Activated B cell treated with CpG ODN at 0.5 μM for 24 hours (primary cell): ENCODE data around the gene APC. TPM values are rescaled to one million over a fixed set of nuclear protein-coding genes. Genes with fewer than 3 reads are reported as not detected.

Experiments used
- ATAC-seq: fragments of 200-7000 bp; cut with Tn5 transposase; one replicate; pipeline ENCODE4 v1.10.0; 2021; ENCODE audit warnings: low read depth, mild to moderate bottlenecking, moderate library complexity
- CTCF ChIA-PET: fragments of 350-600 bp; sonication (Branson Sonifier 250); formaldehyde crosslinking; loops from one replicate; lab custom pipeline; 2021; ENCODE audit warnings: antibody characterized with exemption; lab: Charles Lee
- POLR2A ChIA-PET: fragments of 350-600 bp; sonication (Branson Sonifier 250); formaldehyde crosslinking; loops from one replicate; lab custom pipeline; 2021; ENCODE audit warnings: antibody characterized with exemption; lab: Charles Lee
- DNase-seq: peaks from one replicate; pipeline ENCODE4 v3.0.0; 2022
- H3K27ac Mint-ChIP-seq: one replicate; pipeline ENCODE4 v1.8.0; 2020; ENCODE audit warnings: mixed read lengths
- H3K27me3 Mint-ChIP-seq: one replicate; pipeline ENCODE4 v1.8.0; 2021; ENCODE audit warnings: mixed read lengths
- H3K36me3 Mint-ChIP-seq: one replicate; pipeline ENCODE4 v1.8.0; 2021; ENCODE audit warnings: low read depth, mixed read lengths
- H3K4me1 Mint-ChIP-seq: one replicate; pipeline ENCODE4 v1.8.0; 2021; ENCODE audit warnings: mixed read lengths
- H3K4me3 Mint-ChIP-seq: one replicate; pipeline ENCODE4 v1.8.0; 2020; ENCODE audit warnings: mild to moderate bottlenecking, mixed read lengths
- H3K9me3 Mint-ChIP-seq: one replicate; pipeline ENCODE4 v1.8.0; 2020; ENCODE audit warnings: mixed read lengths
- CTCF ChIP-seq: fragments of 200-600 bp; IDR thresholded peaks from one replicate; pipeline ENCODE4 v1.8.0; 2022; ENCODE audit warnings: antibody characterized with exemption, mild to moderate bottlenecking
- intact Hi-C: fragments of 100-400 bp; cut with micrococcal nuclease; formaldehyde crosslinking; loops from one replicate; pipeline ENCODE4 v1.15.1; 2024
- total RNA-seq: library from RNA; stranded (reverse); gene quantifications from 2 replicates; pipeline ENCODE4 v1.2.3, GENCODE V29; 2022

Gene APC
- total RNA-seq, 1 donor from 2014 or later: 41.7 TPM

- Mint-ChIP-seq H3K9me3 (no peaks in the 10 kb centered on the region), H3K27ac (no peak overlapping the region), H3K36me3 (peaks cover 41% of the 10 kb centered on the region), H3K4me1 (no peaks in the 10 kb centered on the region), H3K4me3 (no peak overlapping the region), H3K27me3 (no peaks in the 10 kb centered on the region)
- POLR2A ChIA-PET: no interaction called here
- no peak for TF ChIP-seq CTCF
- DNase-seq (no peak), ATAC-seq (no peak)
- CTCF ChIA-PET: no interaction called here
- intact Hi-C loops: no loop called here
Observed at GRCh38 chr5:112784726-112785125, 47.0 kb downstream of the APC start.

GRCh38 chr5:112787261-112787660 is 49.6 kb downstream of the APC start:
- POLR2A ChIA-PET: interaction anchor here (0.6 kb wide), 1 partner anchor 1272 kb away, joined by 3 read pairs; no protein-coding TSS in a partner anchor
- Mint-ChIP-seq H3K9me3 (no peaks in the 10 kb centered on the region), H3K27me3 (no peaks in the 10 kb centered on the region), H3K36me3 (peaks cover 31% of the 10 kb centered on the region), H3K4me3 (no peak overlapping the region), H3K4me1 (no peaks in the 10 kb centered on the region), H3K27ac (no peak overlapping the region)
- DNase-seq: no peak
- CTCF ChIA-PET: no interaction called here
- no peak for TF ChIP-seq CTCF
- no peak for ATAC-seq
- intact Hi-C loops: no loop called here

GRCh38 chr5:112787896-112788295 is 50.2 kb downstream of the APC start:
- POLR2A ChIA-PET: no interaction called here
- CTCF ChIA-PET: no interaction called here
- intact Hi-C loops: no loop called here
- H3K27me3 Mint-ChIP-seq: no peaks in the 10 kb centered on the region
- no peak overlapping the region for H3K4me3 Mint-ChIP-seq
- TF ChIP-seq CTCF: no peak
- no peak overlapping the region for H3K27ac Mint-ChIP-seq
- peaks cover 31% of the 10 kb centered on the region for H3K36me3 Mint-ChIP-seq
- ATAC-seq: no peak
- H3K4me1 Mint-ChIP-seq: no peaks in the 10 kb centered on the region
- DNase-seq: no peak
- no peaks in the 10 kb centered on the region for H3K9me3 Mint-ChIP-seq

GRCh38 chr5:112793201-112793600 is 55.5 kb downstream of the APC start:
- ATAC-seq (no peak), DNase-seq (no peak)
- H3K4me3 Mint-ChIP-seq: no peak overlapping the region
- no peaks in the 10 kb centered on the region for H3K9me3 Mint-ChIP-seq
- peaks cover 44% of the 10 kb centered on the region for H3K4me1 Mint-ChIP-seq
- no peak for TF ChIP-seq CTCF
- CTCF ChIA-PET: no interaction called here
- H3K27ac Mint-ChIP-seq: peak overlapping the region; percentile 53
- H3K36me3 Mint-ChIP-seq: peaks cover 36% of the 10 kb centered on the region
- no peaks in the 10 kb centered on the region for H3K27me3 Mint-ChIP-seq
- POLR2A ChIA-PET: no interaction called here
- intact Hi-C loops: no loop called here

- peaks cover 39% of the 10 kb centered on the region for H3K36me3 Mint-ChIP-seq
Observed at GRCh38 chr5:112794410-112794809, 56.7 kb downstream of the APC start.

More at GRCh38 chr5:112794410-112794809, 56.7 kb downstream of the APC start:
- no peak for TF ChIP-seq CTCF
- CTCF ChIA-PET: no interaction called here
- intact Hi-C loops: no loop called here
- Mint-ChIP-seq H3K4me1 (peaks cover 44% of the 10 kb centered on the region), H3K27ac (peak overlapping the region; percentile 32), H3K27me3 (no peaks in the 10 kb centered on the region), H3K9me3 (no peaks in the 10 kb centered on the region), H3K4me3 (no peak overlapping the region)
- POLR2A ChIA-PET: interaction anchor here (0.6 kb wide), 1 partner anchor 108 kb away, joined by 5 read pairs; no protein-coding TSS in a partner anchor
- DNase-seq (no peak), ATAC-seq (no peak)
